ENCODE results near the gene CYP26B1.

- TF ChIP-seq, protein P1, sequence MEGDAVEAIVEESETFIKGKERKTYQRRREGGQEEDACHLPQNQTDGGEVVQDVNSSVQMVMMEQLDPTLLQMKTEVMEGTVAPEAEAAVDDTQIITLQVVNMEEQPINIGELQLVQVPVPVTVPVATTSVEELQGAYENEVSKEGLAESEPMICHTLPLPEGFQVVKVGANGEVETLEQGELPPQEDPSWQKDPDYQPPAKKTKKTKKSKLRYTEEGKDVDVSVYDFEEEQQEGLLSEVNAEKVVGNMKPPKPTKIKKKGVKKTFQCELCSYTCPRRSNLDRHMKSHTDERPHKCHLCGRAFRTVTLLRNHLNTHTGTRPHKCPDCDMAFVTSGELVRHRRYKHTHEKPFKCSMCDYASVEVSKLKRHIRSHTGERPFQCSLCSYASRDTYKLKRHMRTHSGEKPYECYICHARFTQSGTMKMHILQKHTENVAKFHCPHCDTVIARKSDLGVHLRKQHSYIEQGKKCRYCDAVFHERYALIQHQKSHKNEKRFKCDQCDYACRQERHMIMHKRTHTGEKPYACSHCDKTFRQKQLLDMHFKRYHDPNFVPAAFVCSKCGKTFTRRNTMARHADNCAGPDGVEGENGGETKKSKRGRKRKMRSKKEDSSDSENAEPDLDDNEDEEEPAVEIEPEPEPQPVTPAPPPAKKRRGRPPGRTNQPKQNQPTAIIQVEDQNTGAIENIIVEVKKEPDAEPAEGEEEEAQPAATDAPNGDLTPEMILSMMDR (IDR thresholded peaks at IDR 0.05), result no peak
- no peak for TF ChIP-seq POLR2A (IDR thresholded peaks at IDR 0.05)
Observed at GRCh38 chr2:72103690-72104089, 44.0 kb downstream of the CYP26B1 start.

All from testis (tissue), 2 donors.